K562 (cell line): Measurements from ENCODE around the gene CNOT4. TPM values are rescaled to one million over a fixed set of nuclear protein-coding genes. Genes with fewer than 3 reads are reported as not detected.

Source experiments
- CEBPB ChIP-seq: fragments of 450-650 bp; IDR thresholded peaks from 2 replicates; pipeline ENCODE4 v1.6.1; 2016; ENCODE audit warnings: missing genetic modification characterization, missing compliant biosample characterization
- CHD4 ChIP-seq: fragments of 200-600 bp; sonication (generic); IDR thresholded peaks from 3 replicates; pipeline ENCODE4 v1.6.1; 2012; ENCODE audit warnings: low read depth, mild to moderate bottlenecking, mixed read lengths, low read length, inconsistent platforms; ENCODE audit not compliant: insufficient read depth, insufficient replicate concordance, poor library complexity, severe bottlenecking
- CHD7 ChIP-seq: fragments of 200-600 bp; sonication (generic); IDR thresholded peaks from one replicate; pipeline ENCODE4 v1.6.1; 2012; ENCODE audit warnings: mild to moderate bottlenecking, low read depth, low read length, inconsistent platforms
- CREB1 ChIP-seq, 2 experiments: sonication (generic) in 1 of 2; formaldehyde crosslinking in 1 of 2; IDR thresholded peaks; 2 replicates each; pipeline versions ENCODE4 v1.6.1 to v1.8.0; 2012 to 2022; ENCODE audit warnings: inconsistent platforms in 1 of 2, mild to moderate bottlenecking in 1 of 2, missing genetic modification reagents in 1 of 2, moderate library complexity in 1 of 2
- DPF2 ChIP-seq: fragments of 450-650 bp; IDR thresholded peaks from 2 replicates; pipeline ENCODE4 v1.6.1; 2016
- HINFP ChIP-seq: fragments of 450-650 bp; conservative IDR thresholded peaks from 2 replicates; pipeline ENCODE4 v1.6.1; 2016; ENCODE audit warnings: missing genetic modification characterization, low read depth, mild to moderate bottlenecking, control low read depth, missing compliant biosample characterization
- HLTF ChIP-seq: fragments of 450-650 bp; IDR thresholded peaks from 2 replicates; pipeline ENCODE4 v1.6.1; 2016
- MYNN ChIP-seq, 2 experiments: sonication (generic); formaldehyde crosslinking in 1 of 2; IDR thresholded peaks; 2 replicates each; pipeline versions ENCODE4 v1.5.0 to v1.6.1; 2016 to 2020; ENCODE audit warnings: antibody characterized with exemption in 1 of 2, missing genetic modification reagents in 1 of 2
- NFIX ChIP-seq: fragments of 250-450 bp; sonication (Bioruptor Pico); IDR thresholded peaks from 2 replicates; pipeline ENCODE4 v1.4.0; 2020; ENCODE audit warnings: low read depth, mild to moderate bottlenecking, moderate library complexity
- ZNF184 ChIP-seq: sonication (generic); formaldehyde crosslinking; IDR thresholded peaks from 2 replicates; pipeline ENCODE4 v1.5.0; 2020; ENCODE audit warnings: missing genetic modification reagents
- ZNF197 ChIP-seq: fragments of 200-800 bp; sonication (Bioruptor generic); IDR thresholded peaks from 2 replicates; pipeline ENCODE4 v1.6.1; 2016; ENCODE audit warnings: low read depth, missing genetic modification characterization, missing compliant biosample characterization
- ZNF586 ChIP-seq: fragments of 450-650 bp; formaldehyde crosslinking; conservative IDR thresholded peaks from 2 replicates; pipeline ENCODE4 v1.4.0; 2020; ENCODE audit warnings: mild to moderate bottlenecking, moderate library complexity
- polyA plus RNA-seq, 8 experiments: library from polyadenylated mRNA; depleted of rRNA in 4 of 8; stranded (reverse) in 5 of 8; unstranded in 3 of 8; fragments of >200 nt; fragmentation: Nextera tagmentation in 2 of 8; fragmentation: Illumina TruSeq in 1 of 8; extraction: Ambion mirVana in 2 of 8; extraction: Trizol in 1 of 8; gene quantifications; 2 replicates each; pipeline versions ENCODE4 v1.2.1 to v1.2.3, GENCODE V29; 2011 to 2014; ENCODE audit warnings: inconsistent platforms in 1 of 8, missing spikeins in 1 of 8
- total RNA-seq, 7 experiments: library from RNA; depleted of rRNA in 6 of 7; stranded (reverse); fragments of >200 nt in 6 of 7; fragmentation: Illumina TruSeq in 2 of 7; extraction: Trizol in 2 of 7; gene quantifications; 2 replicates each; pipeline versions ENCODE4 v1.2.1 to v1.2.3, GENCODE V29; 2011 to 2021; ENCODE audit warnings: low replicate concordance in 1 of 7

CNOT4 gene
- total and polyA plus RNA-seq, 9 of the 15 experiments (the other 6 are each of a cell fraction or from before 2014, with no cell fraction given): 8.6 to 24.1 (median 15.4) TPM

- TF ChIP-seq HINFP (no peak), CHD4 (no peak), CHD7 (no peak), NFIX (CRISPR knock-in tag) (no peak), CREB1 (IDR thresholded peaks at IDR 0.05) (no peak), CREB1 (CRISPR knock-in tag; IDR thresholded peaks at IDR 0.05) (no peak), ZNF197 (CRISPR knock-in tag) (no peak), CEBPB (peak; percentile 89), DPF2 (peak; percentile 60; the same call in 1 of the 2 replicates), MYNN (IDR thresholded peaks at IDR 0.05) (no peak), MYNN (CRISPR knock-in tag; IDR thresholded peaks at IDR 0.05) (no peak), HLTF (peak; percentile 38; the same call in 1 of the 2 replicates), ZNF184 (CRISPR knock-in tag) (no peak), ZNF586 (CRISPR knock-in tag) (no peak)
These were observed 61.1 kb downstream of the CNOT4 start (continued) for GRCh38 chr7:135448753-135449152.
